CD14-positive monocyte (primary cell): Measurements from ENCODE around the gene JKAMP. TPM values are rescaled to one million over a fixed set of nuclear protein-coding genes. Genes with fewer than 3 reads are reported as not detected.

Source experiments
- DNase-seq, 3 donors: peaks; one replicate each; pipeline ENCODE4 v3.0.0-alpha.2; 2011 to 2022
- H2AFZ ChIP-seq: 2 replicates; pipeline ENCODE4 v1.6.0; 2012; ENCODE audit warnings: mild to moderate bottlenecking, low read depth, low read length, inconsistent platforms; ENCODE audit not compliant: insufficient read depth, poor library complexity, severe bottlenecking
- H3K27ac ChIP-seq, 2 donors: 1 replicate in 1 of 2; 2 replicates in 1 of 2; pipeline ENCODE4 v1.5.1; 2012 to 2013; ENCODE audit warnings: low read length in 2 of 2, control low read depth in 1 of 2, inconsistent platforms in 1 of 2, low read depth in 1 of 2, mild to moderate bottlenecking in 1 of 2
- H3K27me3 ChIP-seq, 2 donors: one replicate each; pipeline versions ENCODE4 v1.6.0 to v1.6.1; 2011 to 2013; ENCODE audit warnings: low read length in 2 of 2; ENCODE audit not compliant: control insufficient read depth in 2 of 2, insufficient read depth in 2 of 2
- H3K36me3 ChIP-seq, 2 donors: replicated peaks in 1 of 2; 1 replicate in 1 of 2; 2 replicates in 1 of 2; pipeline versions ENCODE4 v1.5.1 to v1.6.1; 2012 to 2013; ENCODE audit warnings: low read length in 2 of 2, control low read depth in 1 of 2, inconsistent platforms in 1 of 2, mild to moderate bottlenecking in 1 of 2; ENCODE audit not compliant: insufficient read depth in 2 of 2, control insufficient read depth in 1 of 2
- H3K4me1 ChIP-seq, 2 donors: 1 replicate in 1 of 2; 2 replicates in 1 of 2; pipeline versions ENCODE4 v1.5.1 to v1.6.1; 2012 to 2013; ENCODE audit warnings: low read length in 2 of 2, control low read depth in 1 of 2, inconsistent platforms in 1 of 2, mild to moderate bottlenecking in 1 of 2, moderate library complexity in 1 of 2; ENCODE audit not compliant: insufficient read depth in 2 of 2, control insufficient read depth in 1 of 2
- H3K4me2 ChIP-seq: replicated peaks from 2 replicates; pipeline ENCODE3; 2012; ENCODE audit warnings: low read length, moderate library complexity, mild to moderate bottlenecking; ENCODE audit not compliant: poor library complexity, severe bottlenecking; ENCODE audit errors: extremely low read depth
- H3K4me3 ChIP-seq, 3 experiments: fragments of 200-600 bp in 1 of 3; sonication (generic) in 1 of 3; replicated peaks in 1 of 3; 1 replicate in 2 of 3; 2 replicates in 1 of 3; pipeline ENCODE4 v1.5.1; 2011 to 2013; ENCODE audit warnings: low read length in 3 of 3, mild to moderate bottlenecking in 3 of 3, control low read depth in 2 of 3, low read depth in 2 of 3, inconsistent platforms in 1 of 3, moderate library complexity in 1 of 3
- H3K79me2 ChIP-seq: 2 replicates; pipeline ENCODE4 v1.6.0; 2012; ENCODE audit warnings: mild to moderate bottlenecking, control low read depth, inconsistent platforms, low read length, moderate library complexity; ENCODE audit not compliant: insufficient read depth
- H3K9ac ChIP-seq: 2 replicates; pipeline ENCODE4 v1.6.0; 2017; ENCODE audit warnings: low read length, mild to moderate bottlenecking; ENCODE audit not compliant: insufficient read depth, poor library complexity, severe bottlenecking
- H3K9me3 ChIP-seq, 2 donors: replicated peaks in 1 of 2; 1 replicate in 1 of 2; 2 replicates in 1 of 2; pipeline versions ENCODE4 v1.5.1 to v1.6.1; 2012 to 2013; ENCODE audit warnings: low read length in 2 of 2, control low read depth in 1 of 2; ENCODE audit not compliant: control insufficient read depth in 1 of 2, insufficient read depth in 1 of 2
- H4K20me1 ChIP-seq: 2 replicates; pipeline ENCODE4 v1.6.0; 2012; ENCODE audit warnings: mild to moderate bottlenecking, low read length, control low read depth, moderate library complexity; ENCODE audit not compliant: insufficient read depth
- H3K27ac Mint-ChIP-seq, 7 donors: one replicate each; pipeline ENCODE4 v1.8.0; 2020; ENCODE audit warnings: mild to moderate bottlenecking in 7 of 7, mixed read lengths in 7 of 7, moderate library complexity in 6 of 7, inconsistent platforms in 2 of 7
- H3K27me3 Mint-ChIP-seq, 3 donors: one replicate each; pipeline ENCODE4 v1.8.0; 2021 to 2022; ENCODE audit warnings: low read depth in 3 of 3, mild to moderate bottlenecking in 3 of 3, mixed read lengths in 3 of 3, moderate library complexity in 3 of 3, inconsistent platforms in 1 of 3
- H3K36me3 Mint-ChIP-seq, 2 donors: one replicate each; pipeline ENCODE4 v1.8.0; 2020; ENCODE audit warnings: mixed read lengths in 2 of 2, inconsistent platforms in 1 of 2, mild to moderate bottlenecking in 1 of 2
- H3K4me1 Mint-ChIP-seq: one replicate; pipeline ENCODE4 v1.8.0; 2020; ENCODE audit warnings: mild to moderate bottlenecking, mixed read lengths
- H3K4me3 Mint-ChIP-seq, 2 donors: one replicate each; pipeline ENCODE4 v1.8.0; 2020; ENCODE audit warnings: mild to moderate bottlenecking in 2 of 2, mixed read lengths in 2 of 2, moderate library complexity in 1 of 2
- H3K9me3 Mint-ChIP-seq, 7 donors: one replicate each; pipeline ENCODE4 v1.8.0; 2020 to 2022; ENCODE audit warnings: mixed read lengths in 7 of 7, mild to moderate bottlenecking in 6 of 7, moderate library complexity in 6 of 7, inconsistent platforms in 2 of 7
- CTCF ChIP-seq: fragments of 200-600 bp; IDR thresholded peaks from one replicate; pipeline ENCODE4 v1.8.0; 2022; ENCODE audit warnings: antibody characterized with exemption, mild to moderate bottlenecking
- WGBS: methylation state at CpG from one replicate; pipeline ENCODE4 v1.1.5; 2013; ENCODE audit warnings: missing lambda C conversion rate; ENCODE audit not compliant: insufficient coverage; 5-methylcytosine and 5-hydroxymethylcytosine counted together
- intact Hi-C, 2 donors: fragments of 100-400 bp; cut with micrococcal nuclease; formaldehyde crosslinking; loops; one replicate each; pipeline versions ENCODE4 v1.15.0 to v1.15.1; 2023
- polyA plus RNA-seq, 3 donors: library from polyadenylated mRNA; depleted of rRNA in 1 of 3; unstranded in 2 of 3; stranded (reverse) in 1 of 3; fragments of 300-500 nt in 2 of 3; fragments of >200 nt in 1 of 3; fragmentation: Illumina TruSeq in 2 of 3; gene quantifications; 1 replicate in 2 of 3; 2 replicates in 1 of 3; pipeline ENCODE4 v1.2.3, GENCODE V29; 2012 to 2021

The JKAMP gene
- polyA plus RNA-seq, 3 donors = 49.7 to 134 (median 99.4) TPM

GRCh38 chr14:59503256-59503655 is 18.9 kb downstream of the JKAMP start:
- no peaks in the 10 kb centered on the region for H3K9me3 Mint-ChIP-seq
- Histone ChIP-seq H3K36me3 (peaks cover 48 to 67% of the 10 kb centered on the region in 2 donors), H3K9ac (no peak overlapping the region), H3K9me3 (no peaks in the 10 kb centered on the region), H3K4me2 (no peak overlapping the region), H3K27me3 (no peaks in the 10 kb centered on the region), H3K27ac (no peak overlapping the region), H3K79me2 (no peaks in the 10 kb centered on the region), H2AFZ (no peak overlapping the region), H4K20me1 (peaks cover 12% of the 10 kb centered on the region), H3K4me3 (no peak overlapping the region), H3K4me1 (no peaks in the 10 kb centered on the region)
- H3K4me1 Mint-ChIP-seq = no peaks in the 10 kb centered on the region
- TF ChIP-seq CTCF = no peak
- H3K4me3 Mint-ChIP-seq = no peak overlapping the region
- H3K27ac Mint-ChIP-seq = no peak overlapping the region
- intact Hi-C loops = no loop called here
- peaks cover 36 to 45% of the 10 kb centered on the region in 2 donors for H3K36me3 Mint-ChIP-seq
- no CpG with 5 or more reads among the region's 4 CpGs for WGBS
- peaks cover 0 to 2% (median 0%) of the 10 kb centered on the region in 3 donors for H3K27me3 Mint-ChIP-seq
- no peak for DNase-seq

GRCh38 chr14:59507063-59507751 is 22.9 kb downstream of the JKAMP start:
- no peak overlapping the region for H3K27ac ChIP-seq
- Mint-ChIP-seq H3K27me3 (peaks cover 0 to 2% (median 1%) of the 10 kb centered on the region in 3 donors), H3K27ac (peak overlapping the region in 2 of 7 donors; percentile 5 to 66), H3K36me3 (peaks cover 17 to 22% of the 10 kb centered on the region in 2 donors), H3K9me3 (no peaks in the 10 kb centered on the region), H3K4me3 (no peak overlapping the region), H3K4me1 (no peaks in the 10 kb centered on the region)
- H3K4me3 ChIP-seq = no peak overlapping the region
- intact Hi-C loops = loop anchor here in 1 of 2 donors (5.0 kb wide), 1 partner anchor 70 kb away; the partner anchor contains the start of gene CCDC175
- H3K4me1 ChIP-seq = no peaks in the 10 kb centered on the region
- no peak overlapping the region for H3K9ac ChIP-seq
- H3K36me3 ChIP-seq = peaks cover 18 to 33% of the 10 kb centered on the region in 2 donors
- H2AFZ ChIP-seq = no peak overlapping the region
- H3K79me2 ChIP-seq = no peaks in the 10 kb centered on the region
- peak; percentile 89 for TF ChIP-seq CTCF
- no peaks in the 10 kb centered on the region for H3K9me3 ChIP-seq
- no peaks in the 10 kb centered on the region for H3K27me3 ChIP-seq
- H4K20me1 ChIP-seq = no peaks in the 10 kb centered on the region
- no peak overlapping the region for H3K4me2 ChIP-seq
- peak; percentile 25 to 45 (median 30) for DNase-seq
